Naive thymus-derived CD4-positive, alpha-beta T cell (primary cell): ENCODE data around the gene VRK2. TPM values are rescaled to one million over a fixed set of nuclear protein-coding genes. Genes with fewer than 3 reads are reported as not detected.
"Not testable (repeated sequence)": the region's sequence is repeated elsewhere in the genome, so short reads cannot be mapped to it uniquely, and the experiment has no call there.

Experiments used
- ATAC-seq: fragments of 150-1000 bp; cut with Tn5 transposase; 2 replicates; pipeline ENCODE4 v1.10.0; 2021; ENCODE audit warnings: mild to moderate bottlenecking, moderate library complexity
- CTCF ChIA-PET: fragments of 350-600 bp; sonication (Branson Sonifier 250); formaldehyde crosslinking; loops from one replicate; lab custom pipeline; 2021; ENCODE audit warnings: antibody characterized with exemption; lab: Charles Lee
- POLR2A ChIA-PET: fragments of 350-600 bp; sonication (Branson Sonifier 250); formaldehyde crosslinking; loops from one replicate; lab custom pipeline; 2021; ENCODE audit warnings: antibody characterized with exemption, inconsistent platforms; lab: Charles Lee
- DNase-seq, 9 donors: peaks; one replicate each; pipeline versions ENCODE4 v3.0.0 to v3.0.0-alpha.2; 2020 to 2022; ENCODE audit warnings: mixed read lengths in 1 of 9
- H3K27ac ChIP-seq: one replicate; pipeline ENCODE4 v1.7.0; 2013; ENCODE audit warnings: mild to moderate bottlenecking, low read depth, low read length, moderate library complexity
- H3K27me3 ChIP-seq, 2 donors: one replicate each; pipeline ENCODE4 v1.7.0; 2013; ENCODE audit warnings: low read length in 2 of 2, mild to moderate bottlenecking in 2 of 2, moderate library complexity in 2 of 2; ENCODE audit not compliant: control insufficient read depth in 2 of 2, insufficient read depth in 2 of 2
- H3K36me3 ChIP-seq, 3 experiments: 1 replicate in 2 of 3; 2 replicates in 1 of 3; pipeline ENCODE4 v1.7.0; 2013; ENCODE audit warnings: low read length in 3 of 3, mild to moderate bottlenecking in 3 of 3, moderate library complexity in 1 of 3; ENCODE audit not compliant: insufficient read depth in 3 of 3, control insufficient read depth in 2 of 3
- H3K4me1 ChIP-seq, 2 donors: one replicate each; pipeline ENCODE4 v1.7.0; 2013; ENCODE audit warnings: low read length in 2 of 2, mild to moderate bottlenecking in 2 of 2, moderate library complexity in 1 of 2; ENCODE audit not compliant: control insufficient read depth in 2 of 2, insufficient read depth in 2 of 2
- H3K4me3 ChIP-seq: 2 replicates; pipeline ENCODE4 v1.7.0; 2013; ENCODE audit warnings: mild to moderate bottlenecking, low read length
- H3K9me3 ChIP-seq, 3 experiments: 1 replicate in 2 of 3; 2 replicates in 1 of 3; pipeline ENCODE4 v1.7.0; 2013; ENCODE audit warnings: low read length in 3 of 3; ENCODE audit not compliant: control insufficient read depth in 2 of 3
- H3K27ac Mint-ChIP-seq, 9 donors: one replicate each; pipeline ENCODE4 v1.8.0; 2020 to 2022; ENCODE audit warnings: mixed read lengths in 9 of 9, mild to moderate bottlenecking in 8 of 9, moderate library complexity in 5 of 9, inconsistent platforms in 2 of 9
- H3K27me3 Mint-ChIP-seq, 5 donors: one replicate each; pipeline ENCODE4 v1.8.0; 2021 to 2022; ENCODE audit warnings: mixed read lengths in 5 of 5, mild to moderate bottlenecking in 1 of 5
- H3K36me3 Mint-ChIP-seq, 5 donors: one replicate each; pipeline ENCODE4 v1.8.0; 2020 to 2022; ENCODE audit warnings: mixed read lengths in 5 of 5, mild to moderate bottlenecking in 3 of 5, inconsistent platforms in 1 of 5
- H3K4me1 Mint-ChIP-seq, 7 donors: one replicate each; pipeline ENCODE4 v1.8.0; 2020 to 2022; ENCODE audit warnings: mixed read lengths in 7 of 7, mild to moderate bottlenecking in 3 of 7, inconsistent platforms in 1 of 7
- H3K4me3 Mint-ChIP-seq, 10 donors: one replicate each; pipeline ENCODE4 v1.8.0; 2020 to 2022; ENCODE audit warnings: mild to moderate bottlenecking in 10 of 10, mixed read lengths in 10 of 10, moderate library complexity in 6 of 10, inconsistent platforms in 2 of 10
- H3K9me3 Mint-ChIP-seq, 11 donors: one replicate each; pipeline ENCODE4 v1.8.0; 2020 to 2022; ENCODE audit warnings: mixed read lengths in 11 of 11, mild to moderate bottlenecking in 4 of 11, inconsistent platforms in 1 of 11, moderate library complexity in 1 of 11
- intact Hi-C, 2 donors: fragments of 100-400 bp; cut with micrococcal nuclease; formaldehyde crosslinking; loops; one replicate each; pipeline ENCODE4 v1.15.1; 2023
- polyA plus RNA-seq, 2 donors: library from polyadenylated mRNA; unstranded; fragments of 300-500 nt; fragmentation: Illumina TruSeq; gene quantifications; one replicate each; pipeline ENCODE4 v1.2.3, GENCODE V29; 2021
- total RNA-seq, 6 experiments: library from RNA in 5 of 6; stranded (reverse) in 5 of 6; gene quantifications; 1 replicate in 5 of 6; 2 replicates in 1 of 6; pipeline ENCODE4 v1.2.3 and lab custom pipeline; 2021 to 2026

The VRK2 gene
- total and polyA plus RNA-seq, 7 experiments from 2014 or later: 13.1 to 24.5 (median 15.2) TPM

DNA sequence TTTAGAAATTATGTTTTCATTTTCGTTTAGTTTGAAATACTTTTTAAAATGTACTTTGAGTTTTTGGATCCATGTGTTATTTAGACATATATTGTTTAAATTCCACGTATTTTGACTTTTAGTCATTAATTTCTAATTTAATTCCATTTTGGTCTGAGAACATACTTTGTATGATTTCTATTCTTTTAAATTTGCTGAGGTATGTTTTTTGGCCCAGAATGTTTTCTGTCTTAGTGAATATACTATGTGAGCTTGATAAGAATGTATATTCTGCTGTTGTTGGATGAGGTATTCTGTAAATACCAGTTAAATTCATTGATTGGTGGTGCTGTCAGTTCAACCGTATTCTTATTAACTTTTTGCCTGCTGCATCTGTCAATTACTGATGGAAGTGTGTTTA is 26.4 kb downstream of the VRK2 start:
- ATAC-seq: no peak

DNA sequence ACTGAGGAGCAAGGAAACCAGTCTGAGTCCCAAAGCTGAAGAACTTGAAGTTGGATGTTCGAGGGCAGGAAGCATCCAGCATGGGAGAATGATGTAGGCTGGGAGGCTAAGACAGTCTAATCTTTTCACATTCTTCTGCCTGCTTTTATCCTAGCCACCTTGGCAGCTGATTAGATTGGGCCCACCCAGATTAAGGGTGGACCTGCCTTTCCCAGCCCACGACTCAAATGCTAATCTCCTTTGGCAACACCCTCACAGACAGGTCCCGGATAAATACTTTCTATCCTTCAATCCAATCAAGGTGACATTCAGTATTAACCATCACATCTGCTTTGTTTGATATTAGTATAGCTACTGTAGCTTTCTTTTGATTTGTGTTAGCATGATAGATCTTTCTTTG is 27.1 kb downstream of the VRK2 start:
- intact Hi-C loops: loop anchor here in 1 of 2 donors (2.0 kb wide), 1 partner anchor 13 kb away; no protein-coding TSS in a partner anchor
- ChIA-PET POLR2A (no interaction called here), CTCF (no interaction called here)
- Histone ChIP-seq H3K27me3 (no peaks in the 10 kb centered on the region), H3K9me3 (no peaks in the 10 kb centered on the region), H3K27ac (no peak overlapping the region), H3K4me1 (no peaks in the 10 kb centered on the region), H3K4me3 (no peak overlapping the region), H3K36me3 (no peaks in the 10 kb centered on the region)
- Mint-ChIP-seq H3K27ac (no peak overlapping the region), H3K9me3 (peaks cover 0 to 11% (median 3%) of the 10 kb centered on the region in 11 donors), H3K27me3 (no peaks in the 10 kb centered on the region), H3K36me3 (peaks cover 9 to 52% (median 47%) of the 10 kb centered on the region in 5 donors), H3K4me3 (no peak overlapping the region), H3K4me1 (peaks cover 0 to 36% (median 30%) of the 10 kb centered on the region in 7 donors)
- DNase-seq: no peak
- ATAC-seq: no peak

More for the DNA sequence above, 26.4 kb downstream of the VRK2 start:
- H3K27ac ChIP-seq: no peak overlapping the region
- ChIA-PET POLR2A (no interaction called here), CTCF (no interaction called here)
- no peak overlapping the region for H3K4me3 ChIP-seq
- H3K4me3 Mint-ChIP-seq: no peak overlapping the region
- intact Hi-C loops: no loop called here
- H3K27me3 ChIP-seq: no peaks in the 10 kb centered on the region
- peak overlapping the region in 1 of 9 donors; percentile 7 for H3K27ac Mint-ChIP-seq
- peaks cover 4 to 36% (median 26%) of the 10 kb centered on the region in 7 donors for H3K4me1 Mint-ChIP-seq
- H3K27me3 Mint-ChIP-seq: no peaks in the 10 kb centered on the region
- H3K36me3 ChIP-seq: no peaks in the 10 kb centered on the region
- no peaks in the 10 kb centered on the region for H3K9me3 ChIP-seq
- peaks cover 0 to 18% (median 9%) of the 10 kb centered on the region in 11 donors for H3K9me3 Mint-ChIP-seq
- no peak for DNase-seq
- peaks cover 15 to 55% (median 49%) of the 10 kb centered on the region in 5 donors for H3K36me3 Mint-ChIP-seq
- H3K4me1 ChIP-seq: no peaks in the 10 kb centered on the region

GRCh38 chr2:58081000-58081399 is 34.4 kb downstream of the VRK2 start:
- Mint-ChIP-seq H3K4me3 (no peak overlapping the region), H3K4me1 (peaks cover 0 to 15% (median 10%) of the 10 kb centered on the region in 7 donors), H3K27me3 (no peaks in the 10 kb centered on the region), H3K27ac (no peak overlapping the region), H3K9me3 (peaks cover 0 to 6% (median 0%) of the 10 kb centered on the region in 11 donors), H3K36me3 (peaks cover 0 to 31% (median 11%) of the 10 kb centered on the region in 5 donors)
- H3K4me1 ChIP-seq: no peaks in the 10 kb centered on the region
- CTCF ChIA-PET: no interaction called here
- no peak overlapping the region for H3K27ac ChIP-seq
- H3K36me3 ChIP-seq: no peaks in the 10 kb centered on the region
- intact Hi-C loops: no loop called here
- POLR2A ChIA-PET: no interaction called here
- DNase-seq: no peak
- no peak overlapping the region for H3K4me3 ChIP-seq
- no peaks in the 10 kb centered on the region for H3K9me3 ChIP-seq
- no peak for ATAC-seq
- H3K27me3 ChIP-seq: no peaks in the 10 kb centered on the region

- Histone ChIP-seq H3K36me3 (peaks cover 0 to 14% (median 0%) of the 10 kb centered on the region in 3 experiments), H3K9me3 (no peaks in the 10 kb centered on the region), H3K4me1 (no peaks in the 10 kb centered on the region), H3K4me3 (no peak overlapping the region), H3K27me3 (no peaks in the 10 kb centered on the region), H3K27ac (no peak overlapping the region)
- H3K36me3 Mint-ChIP-seq: peaks cover 14 to 68% (median 59%) of the 10 kb centered on the region in 5 donors
- no peak for ATAC-seq
- intact Hi-C loops: no loop called here
- H3K27ac Mint-ChIP-seq: no peak overlapping the region
- peaks cover 0 to 6% (median 0%) of the 10 kb centered on the region in 7 donors for H3K4me1 Mint-ChIP-seq
- ChIA-PET POLR2A (no interaction called here), CTCF (no interaction called here)
- peaks cover 0 to 11% (median 3%) of the 10 kb centered on the region in 11 donors for H3K9me3 Mint-ChIP-seq
- DNase-seq: no peak
- H3K27me3 Mint-ChIP-seq: no peaks in the 10 kb centered on the region
- no peak overlapping the region for H3K4me3 Mint-ChIP-seq
Observed at GRCh38 chr2:58089081-58089480, 42.5 kb downstream of the VRK2 start.

GRCh38 chr2:58092772-58093171 is 46.2 kb downstream of the VRK2 start:
- H3K36me3 Mint-ChIP-seq: peaks cover 11 to 68% (median 65%) of the 10 kb centered on the region in 5 donors
- H3K36me3 ChIP-seq: peaks cover 0 to 14% (median 0%) of the 10 kb centered on the region in 3 experiments
- H3K27ac ChIP-seq, H3K27ac Mint-ChIP-seq, H3K27me3 ChIP-seq, H3K4me3 ChIP-seq, H3K27me3 Mint-ChIP-seq, H3K4me1 ChIP-seq, H3K4me1 Mint-ChIP-seq, H3K9me3 ChIP-seq, POLR2A ChIA-PET, H3K4me3 Mint-ChIP-seq, DNase-seq, CTCF ChIA-PET, ATAC-seq, intact Hi-C loops: not testable (repeated sequence)
- peaks cover 0 to 23% (median 6%) of the 10 kb centered on the region in 11 donors for H3K9me3 Mint-ChIP-seq

DNA sequence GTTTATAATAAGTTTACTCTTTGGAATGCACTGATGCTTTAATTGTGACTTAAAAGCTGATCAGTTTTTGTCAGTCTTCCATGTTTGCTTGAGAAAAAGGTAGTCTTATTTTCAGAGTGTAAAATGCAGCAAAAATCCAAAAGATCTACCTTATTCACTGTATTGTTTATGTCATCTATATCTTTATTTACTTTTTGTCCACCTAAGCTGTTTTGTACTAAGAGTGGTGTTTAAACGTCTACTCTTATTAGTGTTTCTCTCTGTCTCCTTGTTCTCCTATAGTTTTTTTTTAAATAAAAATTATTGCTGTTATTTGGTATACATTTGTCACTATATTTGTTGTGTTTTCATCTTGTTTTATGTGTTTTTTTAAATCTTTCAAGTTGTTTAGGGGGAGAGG is 50.4 kb downstream of the VRK2 start:
- H3K36me3 Mint-ChIP-seq: peaks cover 0 to 38% (median 29%) of the 10 kb centered on the region in 5 donors
- H3K27me3 ChIP-seq: no peaks in the 10 kb centered on the region
- CTCF ChIA-PET: no interaction called here
- ATAC-seq (no peak), DNase-seq (no peak)
- peaks cover 0 to 3% (median 0%) of the 10 kb centered on the region in 3 experiments for H3K36me3 ChIP-seq
- H3K4me1 Mint-ChIP-seq: peaks cover 0 to 6% (median 4%) of the 10 kb centered on the region in 7 donors
- no peaks in the 10 kb centered on the region for H3K4me1 ChIP-seq
- intact Hi-C loops: no loop called here
- no peak overlapping the region for H3K4me3 Mint-ChIP-seq
- POLR2A ChIA-PET: no interaction called here
- H3K4me3 ChIP-seq: no peak overlapping the region
- no peak overlapping the region for H3K27ac Mint-ChIP-seq
- no peak overlapping the region for H3K27ac ChIP-seq
- H3K9me3 ChIP-seq: no peaks in the 10 kb centered on the region
- peaks cover 0 to 18% (median 6%) of the 10 kb centered on the region in 11 donors for H3K9me3 Mint-ChIP-seq
- no peaks in the 10 kb centered on the region for H3K27me3 Mint-ChIP-seq
